Measurements from ENCODE around the gene SEMA4F. TPM values are rescaled to one million over a fixed set of nuclear protein-coding genes. Genes with fewer than 3 reads are reported as not detected.
A peak's percentile ranks its signal among the peaks of the same experiment; 100 is the strongest.

The SEMA4F gene
- total and polyA plus RNA-seq, 9 donors = 3.8 to 13.5 (median 6.9) TPM

- no peak for DNase-seq
- intact Hi-C loops (cut with DNase I) = no loop called here
- Histone ChIP-seq H3K27me3 (no peaks in the 10 kb centered on the region), H3K4me1 (ENCODE audit: insufficient read depth) (no peaks in the 10 kb centered on the region), H3K36me3 (no peaks in the 10 kb centered on the region), H3K27ac (no peak overlapping the region), H3K4me3 (no peak overlapping the region), H3K9me3 (no peaks in the 10 kb centered on the region)
- WGBS, 3 donors = 90 to 93% (median 92%) methylated on average over 3 of the region's 3 CpGs
- TF ChIP-seq CTCF (IDR thresholded peaks at IDR 0.05) (no peak), POLR2A (IDR thresholded peaks at IDR 0.05) (no peak), EP300 (IDR thresholded peaks at IDR 0.05) (no peak)
These were observed 53.8 kb downstream of the SEMA4F start for GRCh38 chr2:74707837-74708236.

- no peak overlapping the region for H3K4me3 ChIP-seq
- H3K4me1 ChIP-seq (ENCODE audit: insufficient read depth) = no peaks in the 10 kb centered on the region
- no peaks in the 10 kb centered on the region for H3K27me3 ChIP-seq
- no peak for DNase-seq
- no peaks in the 10 kb centered on the region for H3K9me3 ChIP-seq
- no peak overlapping the region for H3K27ac ChIP-seq
- intact Hi-C loops (cut with DNase I) = no loop called here
- TF ChIP-seq POLR2A (IDR thresholded peaks at IDR 0.05) (no peak), EP300 (IDR thresholded peaks at IDR 0.05) (no peak), CTCF (IDR thresholded peaks at IDR 0.05) (no peak)
- no peaks in the 10 kb centered on the region for H3K36me3 ChIP-seq
These were observed 54.2 kb downstream of the SEMA4F start for GRCh38 chr2:74708296-74708695.

GRCh38 chr2:74708883-74709282 lies 54.8 kb downstream of the SEMA4F start:
- 71 to 86% (median 79%) methylated on average over 4 of the region's 4 CpGs for WGBS, 3 donors
- intact Hi-C loops (cut with DNase I) = no loop called here
- H3K9me3 ChIP-seq = no peaks in the 10 kb centered on the region

GRCh38 chr2:74712223-74713053 lies 58.4 kb downstream of the SEMA4F start:
- WGBS, 3 donors = 84 to 96% (median 93%) methylated on average over 9 of the region's 9 CpGs

More at GRCh38 chr2:74708883-74709282, 54.8 kb downstream of the SEMA4F start:
- Histone ChIP-seq H3K27me3 (no peaks in the 10 kb centered on the region), H3K27ac (no peak overlapping the region), H3K4me3 (no peak overlapping the region), H3K4me1 (ENCODE audit: insufficient read depth) (no peaks in the 10 kb centered on the region), H3K36me3 (no peaks in the 10 kb centered on the region)
- TF ChIP-seq CTCF (IDR thresholded peaks at IDR 0.05) (no peak), POLR2A (IDR thresholded peaks at IDR 0.05) (no peak), EP300 (IDR thresholded peaks at IDR 0.05) (no peak)
- peak in 1 of 5 donors; percentile 36 for DNase-seq

More at GRCh38 chr2:74712223-74713053, 58.4 kb downstream of the SEMA4F start:
- intact Hi-C loops (cut with DNase I) = no loop called here
- no peaks in the 10 kb centered on the region for H3K9me3 ChIP-seq
- no peaks in the 10 kb centered on the region for H3K4me1 ChIP-seq (ENCODE audit: insufficient read depth)
- no peak for DNase-seq
- no peaks in the 10 kb centered on the region for H3K27me3 ChIP-seq
- TF ChIP-seq CTCF (IDR thresholded peaks at IDR 0.05) (no peak), EP300 (IDR thresholded peaks at IDR 0.05) (no peak), POLR2A (IDR thresholded peaks at IDR 0.05) (no peak)
- no peak overlapping the region for H3K4me3 ChIP-seq
- no peak overlapping the region for H3K27ac ChIP-seq
- no peaks in the 10 kb centered on the region for H3K36me3 ChIP-seq

All from ovary (tissue), 9 donors.